ENCODE measurements around the gene ARHGAP15.

ARHGAP15 gene

DNA sequence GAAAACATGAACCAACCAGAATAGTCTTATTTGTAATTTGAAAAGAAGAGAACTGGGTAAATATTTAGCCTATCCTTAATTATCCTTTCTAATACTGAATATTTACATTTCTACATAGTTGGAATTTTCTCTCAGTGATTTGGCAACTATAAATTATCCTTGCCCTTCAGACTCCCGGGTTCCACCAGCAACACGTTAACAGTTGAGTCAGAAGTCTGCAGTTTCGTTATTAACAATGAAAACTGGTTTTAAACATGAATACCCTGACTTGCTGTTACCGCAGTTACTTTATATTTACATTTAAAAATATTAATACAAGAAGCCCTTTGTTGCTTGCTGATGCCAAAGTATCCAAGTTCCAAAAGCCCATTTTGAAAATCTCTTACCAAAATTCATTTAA is 673.0 kb downstream of the ARHGAP15 start:
- DNase-seq = no peak

DNA sequence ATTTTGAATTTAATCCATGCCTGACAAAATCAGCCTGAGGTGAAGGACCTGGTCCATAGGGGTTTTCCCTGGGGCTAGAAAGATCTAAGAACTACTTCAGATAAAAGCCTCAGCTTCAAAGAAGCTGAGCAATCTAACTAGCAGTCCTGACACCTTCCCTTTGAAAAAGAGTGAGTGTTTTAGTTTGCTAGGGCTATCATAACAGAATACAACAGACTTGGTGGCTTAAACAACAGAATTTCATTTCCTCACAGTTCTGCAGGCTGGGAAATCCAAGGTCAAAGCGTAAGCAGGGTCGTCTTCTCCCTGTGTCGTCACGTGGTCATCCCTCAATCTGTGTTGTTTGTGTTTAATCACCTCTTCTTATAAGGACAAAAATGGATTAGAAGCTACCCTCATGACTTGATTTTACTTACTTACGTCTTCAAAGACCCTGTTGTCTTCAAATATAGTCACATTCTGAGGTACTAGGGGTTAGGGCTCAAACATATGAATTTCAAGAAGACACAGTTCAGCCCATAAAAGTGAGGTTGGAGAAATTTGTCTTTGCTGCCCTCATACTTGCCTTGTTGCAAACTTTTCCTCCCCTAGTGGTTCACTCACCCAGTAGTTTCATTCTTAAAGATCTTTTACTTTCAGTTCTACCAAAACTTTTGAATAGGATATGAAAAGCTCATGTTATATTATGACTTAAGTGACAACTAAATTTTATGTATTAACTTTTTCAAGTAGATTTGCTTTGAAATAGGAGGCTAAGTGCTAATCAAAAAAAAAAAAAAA is 673.8 kb downstream of the ARHGAP15 start:
- no peak for DNase-seq

DNA sequence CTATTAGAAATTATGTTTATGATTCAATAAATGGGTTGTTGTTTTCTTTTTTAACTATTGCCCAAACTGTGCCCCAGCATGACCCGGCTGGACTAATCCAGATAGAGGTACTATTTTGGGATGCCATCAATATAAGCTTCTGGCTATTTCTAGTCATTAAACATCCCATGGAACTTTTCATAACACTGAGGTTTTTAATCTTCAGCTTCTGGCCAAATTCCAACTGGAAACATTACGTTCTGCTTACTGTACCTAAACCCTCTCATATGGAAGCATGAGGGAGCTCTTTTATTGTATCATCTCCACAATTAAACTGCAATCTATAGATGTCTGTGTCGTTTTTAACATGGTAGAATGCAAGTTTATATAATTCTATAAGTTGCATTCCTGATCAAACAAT is 674.7 kb downstream of the ARHGAP15 start:
- no peak for DNase-seq

DNA sequence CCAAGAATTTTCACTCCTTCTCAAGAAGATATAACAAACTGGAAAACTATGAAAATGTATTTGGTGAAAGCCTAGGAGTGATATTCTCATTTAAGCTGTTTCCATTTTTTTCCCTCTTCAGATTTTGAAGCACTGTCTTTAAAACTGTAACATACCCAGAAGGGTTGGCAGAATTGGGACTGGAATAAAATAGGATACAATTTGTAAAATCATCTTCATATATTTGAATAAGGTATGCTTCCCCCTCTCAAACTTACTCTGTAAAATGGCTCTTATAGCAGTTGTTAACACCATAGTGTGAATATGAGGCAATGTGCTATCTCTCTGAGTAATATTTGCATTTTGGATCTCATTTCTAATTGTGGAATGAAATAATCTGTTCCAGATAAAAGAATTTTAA is 676.4 kb downstream of the ARHGAP15 start:
- no peak for DNase-seq

DNA sequence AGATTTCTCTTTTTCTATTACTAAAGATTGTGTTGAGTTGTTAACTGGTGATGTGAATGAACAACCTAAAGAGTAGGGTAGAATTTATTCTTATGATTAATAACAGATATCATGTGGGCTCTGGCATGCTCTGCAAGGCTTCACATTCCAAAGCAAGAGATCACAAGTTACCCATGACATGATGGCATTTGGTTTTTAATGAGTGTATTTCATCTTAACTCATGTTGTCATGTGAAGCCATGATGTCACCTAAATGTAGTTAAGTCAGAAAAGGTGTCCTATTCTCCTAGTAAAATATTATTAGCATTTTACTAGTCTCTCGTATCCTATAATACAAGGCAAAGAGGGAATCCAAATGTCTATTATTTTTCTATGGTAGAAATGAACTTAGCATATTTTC is 678.0 kb downstream of the ARHGAP15 start:
- DNase-seq = no peak

DNA sequence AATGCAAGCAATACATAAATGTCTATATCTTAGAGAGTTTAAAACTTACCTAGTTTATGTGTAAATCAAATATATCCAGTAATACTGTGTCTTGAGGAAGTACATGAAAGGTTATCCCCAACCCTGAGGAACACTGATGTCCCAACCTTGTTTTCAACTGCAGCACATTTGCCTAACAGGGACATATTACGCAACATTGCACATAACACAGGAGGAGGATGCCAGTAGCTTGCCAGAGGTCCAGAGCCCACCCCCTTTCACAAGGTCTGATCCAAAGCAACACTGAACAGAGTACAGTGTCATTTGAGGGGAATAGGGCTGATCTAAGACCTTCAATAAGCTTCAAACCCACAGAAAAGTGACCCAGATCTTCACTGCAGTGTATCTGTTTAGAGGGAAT is 678.5 kb downstream of the ARHGAP15 start:
- DNase-seq = no peak

DNA sequence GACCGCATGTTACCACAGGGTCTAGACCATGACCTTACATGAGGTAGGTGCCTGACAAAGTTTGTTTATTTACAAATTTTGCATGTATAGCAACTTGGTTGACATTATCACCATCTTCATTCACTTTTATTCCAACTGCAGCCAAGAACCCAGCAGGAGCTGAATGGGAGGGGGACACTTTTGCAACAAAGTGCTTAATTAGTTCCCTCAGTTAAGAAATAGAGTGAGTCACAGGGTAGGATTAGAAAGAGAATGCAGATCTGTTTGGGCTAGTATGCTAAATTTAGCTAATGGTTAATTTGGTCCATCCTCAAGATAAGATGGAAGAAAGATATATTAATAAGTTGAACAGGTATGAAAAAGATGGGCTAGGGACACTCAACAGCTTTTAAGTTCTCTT is 678.9 kb downstream of the ARHGAP15 start:
- DNase-seq = no peak

DNA sequence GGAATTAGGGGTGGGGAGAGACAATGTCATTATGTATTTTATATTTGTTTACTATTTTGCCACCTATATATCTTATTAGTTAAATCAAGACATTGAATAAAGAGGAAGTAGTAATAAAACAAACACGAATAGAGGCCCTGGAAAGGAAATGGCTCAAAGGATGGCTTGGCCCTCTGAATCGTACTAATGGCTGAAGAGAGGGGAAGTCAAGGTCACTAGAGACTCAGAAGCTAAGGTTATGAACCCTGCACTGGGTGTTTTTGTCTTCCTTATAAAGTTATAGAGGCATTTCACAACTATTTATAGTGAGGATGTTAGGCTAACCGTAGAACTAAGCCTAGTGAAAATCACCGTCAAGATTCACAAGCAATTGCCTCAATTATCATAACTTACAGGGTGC is 685.9 kb downstream of the ARHGAP15 start:
- no peak for DNase-seq

DNA sequence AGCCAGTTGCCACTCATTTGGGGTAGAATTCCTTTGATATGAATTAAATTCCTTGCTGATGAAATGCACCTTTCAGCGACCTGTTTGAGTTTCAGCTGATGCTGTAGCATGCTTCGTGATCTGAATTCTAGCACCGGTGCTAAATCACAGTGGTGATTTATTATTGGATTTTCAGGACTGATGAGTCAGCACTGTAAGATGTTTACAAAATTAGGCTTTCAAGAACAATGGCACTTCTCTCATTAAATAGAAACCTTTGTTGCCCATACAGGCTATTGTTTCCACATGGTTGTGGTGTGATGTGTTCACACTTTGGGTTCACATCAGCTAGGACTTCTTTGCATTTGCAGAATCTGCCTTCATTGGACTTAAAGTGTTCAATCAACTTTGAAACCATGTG is 687.7 kb downstream of the ARHGAP15 start:
- DNase-seq = no peak

Data from hippocampal formation (tissue), 2 donors.